Common myeloid progenitor, CD34-positive (primary cell): ENCODE data around the gene IGF2R.
"Not testable (repeated sequence)": the region's sequence is repeated elsewhere in the genome, so short reads cannot be mapped to it uniquely, and the experiment has no call there.

Experiments used
- CTCF ChIA-PET: fragments of 350-600 bp; sonication (Branson Sonifier 250); formaldehyde crosslinking; loops from one replicate; lab custom pipeline; 2021; ENCODE audit warnings: antibody characterized with exemption; lab: Charles Lee
- POLR2A ChIA-PET: fragments of 350-600 bp; sonication (Branson Sonifier 250); formaldehyde crosslinking; loops from one replicate; lab custom pipeline; 2021; ENCODE audit warnings: antibody characterized with exemption; lab: Charles Lee
- DNase-seq, 3 donors: peaks; one replicate each; pipeline versions ENCODE4 v3.0.0 to v3.0.0-alpha.2; 2013
- H3K27ac ChIP-seq, 2 experiments: 1 replicate in 1 of 2; 2 replicates in 1 of 2; pipeline ENCODE4 v1.7.0; 2013; ENCODE audit warnings: inconsistent platforms in 2 of 2, low read length in 2 of 2, mild to moderate bottlenecking in 2 of 2, low read depth in 1 of 2, moderate library complexity in 1 of 2; ENCODE audit not compliant: severe bottlenecking in 2 of 2, insufficient read depth in 1 of 2, poor library complexity in 1 of 2
- H3K27me3 ChIP-seq, 5 experiments: replicated peaks in 2 of 5; 1 replicate in 3 of 5; 2 replicates in 2 of 5; pipeline versions ENCODE4 v1.6.1 to v1.7.0; 2013; ENCODE audit warnings: low read length in 4 of 5, mild to moderate bottlenecking in 2 of 5, moderate library complexity in 2 of 5, inconsistent platforms in 1 of 5; ENCODE audit not compliant: insufficient read depth in 5 of 5, control insufficient read depth in 4 of 5
- H3K36me3 ChIP-seq, 4 experiments: 1 replicate in 2 of 4; 2 replicates in 2 of 4; pipeline versions ENCODE4 v1.6.1 to v1.7.0; 2013; ENCODE audit warnings: low read length in 3 of 4, control low read depth in 1 of 4, mild to moderate bottlenecking in 1 of 4; ENCODE audit not compliant: control insufficient read depth in 4 of 4, insufficient read depth in 4 of 4
- H3K4me1 ChIP-seq, 4 experiments: 1 replicate in 3 of 4; 2 replicates in 1 of 4; pipeline versions ENCODE4 v1.6.1 to v1.7.1; 2013; ENCODE audit warnings: low read length in 3 of 4, mild to moderate bottlenecking in 3 of 4, control low read depth in 1 of 4, inconsistent platforms in 1 of 4, moderate library complexity in 1 of 4; ENCODE audit not compliant: control insufficient read depth in 4 of 4, insufficient read depth in 4 of 4; ENCODE audit errors: control extremely low read depth in 1 of 4
- H3K4me3 ChIP-seq, 7 experiments: 1 replicate in 4 of 7; 2 replicates in 3 of 7; pipeline versions ENCODE4 v1.5.1 to v1.7.0; 2013; ENCODE audit warnings: mild to moderate bottlenecking in 7 of 7, low read length in 6 of 7, moderate library complexity in 6 of 7, inconsistent platforms in 2 of 7, low read depth in 2 of 7, control low read depth in 1 of 7; ENCODE audit not compliant: insufficient read depth in 4 of 7, control insufficient read depth in 1 of 7; ENCODE audit errors: extremely low read depth in 1 of 7
- H3K9me3 ChIP-seq, 5 experiments: 1 replicate in 4 of 5; 2 replicates in 1 of 5; pipeline versions ENCODE4 v1.6.1 to v1.7.1; 2013; ENCODE audit warnings: low read length in 4 of 5, mild to moderate bottlenecking in 2 of 5, inconsistent platforms in 1 of 5, low read depth in 1 of 5, moderate library complexity in 1 of 5; ENCODE audit not compliant: control insufficient read depth in 4 of 5, insufficient read depth in 2 of 5; ENCODE audit errors: control extremely low read depth in 1 of 5
- WGBS: methylation state at CpG from one replicate; pipeline ENCODE4 v1.1.5; 2013; ENCODE audit not compliant: insufficient coverage; 5-methylcytosine and 5-hydroxymethylcytosine counted together

IGF2R gene

DNA sequence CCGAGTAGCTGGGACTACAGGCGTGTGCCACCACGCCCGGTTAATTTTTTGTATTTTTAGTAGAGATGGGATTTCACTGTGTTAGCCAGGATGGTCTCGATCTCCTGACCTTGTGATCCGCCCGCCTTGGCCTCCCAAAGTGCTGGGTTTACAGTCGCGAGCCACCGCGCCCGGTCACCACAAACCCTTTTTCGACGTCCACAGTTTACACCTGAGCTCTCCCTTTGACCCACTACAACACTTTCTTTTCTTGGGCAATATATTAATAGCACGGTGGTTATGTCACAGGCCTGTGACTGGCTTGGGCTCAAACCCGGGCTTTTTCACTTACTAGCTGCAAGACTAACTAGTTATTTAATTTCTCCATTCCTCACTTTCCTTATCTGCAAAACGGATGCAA is 1.3 kb upstream of the IGF2R start:
- H3K4me3 ChIP-seq, H3K9me3 ChIP-seq, POLR2A ChIA-PET, H3K27ac ChIP-seq, DNase-seq, H3K36me3 ChIP-seq: not testable (repeated sequence)
- WGBS: 96% methylated on average over 8 of the region's 17 CpGs
- peaks cover 10 to 89% (median 33%) of the 10 kb centered on the region in 5 experiments for H3K27me3 ChIP-seq
- H3K4me1 ChIP-seq: peaks cover 2 to 15% (median 12%) of the 10 kb centered on the region in 4 experiments
- CTCF ChIA-PET: interaction anchor here (0.9 to 1.1 kb wide), 2 partner anchors 16 to 495 kb away, joined by 3 to 4 read pairs; no protein-coding TSS in a partner anchor

GRCh38 chr6:159969204-159969912 is 476 bp downstream of the IGF2R start:
- ChIA-PET CTCF (no interaction called here), POLR2A (interaction anchor here (0.8 kb wide), 1 partner anchor 12 kb away, joined by 3 read pairs; no protein-coding TSS in a partner anchor)
- peak in 2 of 3 donors; percentile 24 to 31 for DNase-seq
- H3K9me3 ChIP-seq: no peaks in the 10 kb centered on the region
- H3K36me3 ChIP-seq: no peaks in the 10 kb centered on the region
- no peak overlapping the region for H3K27ac ChIP-seq
- H3K4me1 ChIP-seq: peaks cover 2 to 15% (median 12%) of the 10 kb centered on the region in 4 experiments
- under 1% methylated on average over 80 of the region's 91 CpGs for WGBS
- H3K27me3 ChIP-seq: peaks cover 13 to 94% (median 38%) of the 10 kb centered on the region in 5 experiments
- H3K4me3 ChIP-seq: peak overlapping the region; percentile 42 to 75 (median 67)

- POLR2A ChIA-PET: no interaction called here
- Histone ChIP-seq H3K4me3 (peak overlapping the region; percentile 42 to 75 (median 67)), H3K4me1 (peaks cover 2 to 15% (median 12%) of the 10 kb centered on the region in 4 experiments), H3K27me3 (peaks cover 13 to 94% (median 41%) of the 10 kb centered on the region in 5 experiments), H3K36me3 (no peaks in the 10 kb centered on the region), H3K9me3 (no peaks in the 10 kb centered on the region), H3K27ac (no peak overlapping the region)
- DNase-seq: no peak
- CTCF ChIA-PET: no interaction called here
- WGBS: 33% methylated on average over 7 of the region's 8 CpGs
Measured at GRCh38 chr6:159969921-159970320, 1.0 kb downstream of the IGF2R start.

GRCh38 chr6:159970659-159971063 is 1.8 kb downstream of the IGF2R start:
- Histone ChIP-seq H3K4me3 (peak overlapping the region in 1 of 7 experiments; percentile 61), H3K4me1 (peaks cover 2 to 15% (median 12%) of the 10 kb centered on the region in 4 experiments), H3K9me3 (no peaks in the 10 kb centered on the region), H3K27ac (peak overlapping the region in 1 of 2 experiments; percentile 9), H3K27me3 (peaks cover 13 to 92% (median 39%) of the 10 kb centered on the region in 5 experiments), H3K36me3 (no peaks in the 10 kb centered on the region)
- ChIA-PET CTCF (no interaction called here), POLR2A (no interaction called here)
- 97% methylated on average over 13 of the region's 18 CpGs for WGBS
- no peak for DNase-seq

DNA sequence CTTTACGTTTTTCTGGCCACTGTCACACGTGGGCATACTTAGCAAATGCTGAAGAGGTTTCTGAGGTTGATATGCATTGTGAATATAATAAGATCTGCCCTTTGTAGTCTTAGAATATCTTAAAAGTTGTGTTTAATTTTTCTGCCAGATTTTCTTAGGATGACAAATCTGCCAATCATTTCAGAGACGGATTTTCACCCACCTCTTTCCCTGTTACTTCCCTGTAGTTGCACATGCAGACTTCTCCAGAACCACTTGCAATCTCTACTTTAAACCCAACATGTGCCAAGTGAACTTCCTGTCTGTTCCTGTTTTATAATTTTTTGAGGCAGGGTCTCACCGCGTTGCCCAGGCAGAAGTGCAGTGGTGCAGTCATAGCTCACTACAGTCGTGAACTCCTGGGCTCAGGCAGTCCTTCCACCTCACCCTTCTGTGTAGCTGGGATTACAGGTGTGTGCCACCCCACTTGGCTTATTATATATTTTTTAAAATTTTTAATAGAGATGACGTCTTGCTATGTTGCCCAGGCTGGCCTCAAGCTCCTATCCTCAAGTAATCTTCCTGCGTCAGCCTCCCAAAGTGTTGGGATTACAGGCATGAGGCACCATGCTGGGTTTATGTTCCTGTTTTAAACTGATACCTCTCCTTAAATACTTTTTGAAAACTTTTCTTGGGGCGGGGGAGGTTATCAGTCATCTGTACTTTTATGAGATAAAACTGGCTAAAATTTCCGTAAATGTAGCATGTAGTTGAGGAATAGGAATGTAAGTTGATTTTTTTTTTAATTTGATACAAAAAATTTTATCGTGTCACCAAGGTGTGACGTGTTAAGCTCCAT is 2.7 kb downstream of the IGF2R start:
- no peaks in the 10 kb centered on the region for H3K9me3 ChIP-seq
- 95% methylated on average over 8 of the region's 12 CpGs for WGBS
- H3K36me3 ChIP-seq: no peaks in the 10 kb centered on the region
- H3K4me3 ChIP-seq: no peak overlapping the region
- ChIA-PET CTCF (interaction anchor here (2.7 kb wide), 1 partner anchor 10 kb away, joined by 7 read pairs; no protein-coding TSS in a partner anchor), POLR2A (no interaction called here)
- peaks cover 2 to 15% (median 12%) of the 10 kb centered on the region in 4 experiments for H3K4me1 ChIP-seq
- DNase-seq: no peak
- H3K27me3 ChIP-seq: peaks cover 13 to 86% (median 35%) of the 10 kb centered on the region in 5 experiments
- no peak overlapping the region for H3K27ac ChIP-seq

GRCh38 chr6:159972506-159973268 is 3.8 kb downstream of the IGF2R start:
- Histone ChIP-seq H3K4me1 (peaks cover 2 to 15% (median 12%) of the 10 kb centered on the region in 4 experiments), H3K9me3 (no peaks in the 10 kb centered on the region), H3K27ac (no peak overlapping the region), H3K36me3 (no peaks in the 10 kb centered on the region), H3K27me3 (peaks cover 13 to 87% (median 42%) of the 10 kb centered on the region in 5 experiments), H3K4me3 (no peak overlapping the region)
- 96% methylated on average over 8 of the region's 9 CpGs for whole genome bisulfite sequencing
- ChIA-PET CTCF (interaction anchor here (2.7 kb wide), 1 partner anchor 9 kb away, joined by 7 read pairs; no protein-coding TSS in a partner anchor), POLR2A (no interaction called here)
- no peak for DNase-seq
